HG03139 (cell line): Measurements from ENCODE around the gene NUAK1.

ENCODE experiments used
- ATAC-seq: cut with Tn5 transposase; IDR thresholded peaks from one replicate; pipeline ENCODE4 v1.9.1; 2021; ENCODE audit not compliant: unreplicated experiment

NUAK1 gene

GRCh38 chr12:106138633-106139421 is at the start of gene NUAK1:
NUAK1 (minus strand) TSS chr12:106138954; CDS start chr12:106138653, 301 bp downstream.
- no peak for ATAC-seq

- no peak for ATAC-seq
Measured at GRCh38 chr12:106188256-106188655, 49.5 kb upstream of the NUAK1 start.

- no peak for ATAC-seq
Measured at GRCh38 chr12:106187842-106188241, 49.1 kb upstream of the NUAK1 start.

GRCh38 chr12:106187155-106187789 is 48.5 kb upstream of the NUAK1 start:
- no peak for ATAC-seq

GRCh38 chr12:106183735-106184134 is 45.0 kb upstream of the NUAK1 start:
- ATAC-seq, result no peak

GRCh38 chr12:106181401-106182114 is 42.8 kb upstream of the NUAK1 start:
- ATAC-seq, result no peak

GRCh38 chr12:106179086-106179485 is 40.3 kb upstream of the NUAK1 start:
- ATAC-seq, result no peak

- no peak for ATAC-seq
Measured at GRCh38 chr12:106178562-106178961, 39.8 kb upstream of the NUAK1 start.

- no peak for ATAC-seq
Measured at GRCh38 chr12:106176560-106176959, 37.8 kb upstream of the NUAK1 start.

- ATAC-seq, result no peak
Measured at GRCh38 chr12:106174876-106175275, 36.1 kb upstream of the NUAK1 start.

- ATAC-seq, result no peak
Measured at GRCh38 chr12:106173442-106173841, 34.7 kb upstream of the NUAK1 start.

- no peak for ATAC-seq
Measured at GRCh38 chr12:106171117-106171750, 32.5 kb upstream of the NUAK1 start.

GRCh38 chr12:106170285-106170684 is 31.5 kb upstream of the NUAK1 start:
- ATAC-seq, result no peak

- no peak for ATAC-seq
Measured at GRCh38 chr12:106163712-106164111, 25.0 kb upstream of the NUAK1 start.

GRCh38 chr12:106161491-106161890 is 22.7 kb upstream of the NUAK1 start:
- ATAC-seq, result no peak

GRCh38 chr12:106160915-106161314 is 22.2 kb upstream of the NUAK1 start:
- ATAC-seq, result no peak

- no peak for ATAC-seq
Measured at GRCh38 chr12:106157802-106158201, 19.0 kb upstream of the NUAK1 start.

- ATAC-seq, result no peak
Measured at GRCh38 chr12:106154751-106155273, 16.1 kb upstream of the NUAK1 start.

- no peak for ATAC-seq
Measured at GRCh38 chr12:106152334-106152733, 13.6 kb upstream of the NUAK1 start.

- no peak for ATAC-seq
Measured at GRCh38 chr12:106150555-106150954, 11.8 kb upstream of the NUAK1 start.

- ATAC-seq, result no peak
Measured at GRCh38 chr12:106149096-106149784, 10.5 kb upstream of the NUAK1 start.
